Measurements from ENCODE around the gene TMEM18.
"Not testable (repeated sequence)": the region's sequence is repeated elsewhere in the genome, so short reads cannot be mapped to it uniquely, and the experiment has no call there.

The TMEM18 gene

DNA sequence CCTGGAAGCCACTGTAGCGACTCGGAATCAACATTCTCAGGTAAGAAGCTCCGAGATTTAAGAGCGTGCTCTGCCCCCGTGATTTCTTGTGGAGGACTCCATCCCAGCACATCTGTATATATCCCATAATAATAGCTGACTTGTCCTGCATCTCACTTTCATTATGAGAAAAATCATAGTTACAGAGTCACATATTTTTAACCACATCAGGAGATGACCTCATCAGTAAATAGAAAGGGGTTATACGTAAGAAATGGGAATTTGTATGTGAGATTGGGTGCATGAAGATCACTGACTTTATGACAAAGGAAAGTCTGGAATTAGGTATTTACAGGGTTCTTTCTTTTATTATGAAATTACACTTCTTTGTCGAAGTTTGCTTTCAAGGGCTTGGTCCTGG, 16.4 kb upstream of the TMEM18 start:
- DNase-seq (ENCODE audit: low read depth in 2 of 2), result no peak

DNA sequence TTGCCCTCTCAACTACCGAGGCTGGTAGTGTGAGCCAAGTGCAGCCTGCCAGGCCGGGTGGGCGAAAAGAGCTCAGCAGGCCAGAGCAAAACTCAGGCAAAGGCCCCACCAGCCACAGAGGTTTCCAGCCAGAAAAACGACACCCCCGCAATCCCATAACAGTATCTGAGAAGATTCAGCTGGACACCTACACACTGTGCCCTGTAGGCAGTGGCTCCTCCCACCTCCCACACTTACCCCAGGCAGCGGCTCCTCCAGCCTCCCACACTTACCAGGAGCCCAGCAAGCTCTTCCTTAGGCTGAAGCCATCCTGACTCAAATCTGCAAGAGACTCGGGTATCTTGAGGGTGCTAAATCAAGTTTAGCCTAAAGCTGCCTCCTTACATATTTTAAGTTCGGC, 15.6 kb upstream of the TMEM18 start:
- DNase-seq (ENCODE audit: low read depth in 2 of 2), result no peak

DNA sequence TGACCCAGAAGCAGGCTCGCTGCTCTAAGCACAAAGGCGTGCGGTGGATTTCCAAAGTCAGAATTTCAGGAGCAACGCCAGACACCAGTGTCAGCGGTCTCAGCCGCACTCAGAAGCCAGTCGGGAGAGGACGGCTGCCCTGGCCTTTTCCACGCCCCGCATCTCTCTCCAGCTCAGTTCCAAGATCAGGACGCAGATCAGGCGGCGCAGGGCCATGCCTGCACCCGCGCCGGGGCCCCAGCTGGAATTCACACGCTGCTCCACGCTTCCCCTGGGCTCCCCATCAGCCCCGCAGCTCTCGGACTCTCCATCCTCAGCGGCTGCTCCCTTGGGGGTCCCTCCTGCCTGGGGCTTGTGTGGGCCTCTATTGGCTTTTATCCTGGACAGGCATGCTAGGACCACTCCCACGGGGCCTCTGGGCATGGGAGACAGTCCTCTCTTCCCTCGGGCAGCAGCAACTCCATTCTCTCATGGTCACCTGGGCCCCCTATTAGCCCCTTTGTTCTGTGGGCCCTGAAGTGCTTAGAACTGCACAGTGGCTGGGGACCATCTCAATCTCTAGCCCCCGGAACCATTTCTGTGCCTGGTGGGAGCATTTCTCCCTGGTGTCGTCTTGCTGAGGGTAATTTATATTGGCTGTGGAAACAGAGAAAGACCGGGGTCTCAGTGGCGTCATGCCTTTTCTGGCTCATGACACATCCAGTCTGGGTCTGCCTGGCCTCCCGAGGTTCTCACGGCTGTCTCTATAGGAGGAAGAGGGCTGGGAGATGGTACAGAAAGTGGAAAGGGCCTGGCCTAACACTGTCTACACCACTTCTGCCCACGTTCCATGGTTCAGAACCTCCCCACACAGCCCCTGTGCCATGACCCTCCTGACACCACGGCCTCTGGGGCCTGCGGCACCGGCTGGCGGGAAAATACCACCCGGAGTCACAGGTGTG, 14.9 kb upstream of the TMEM18 start:
- no peak for DNase-seq (ENCODE audit: low read depth in 2 of 2)

DNA sequence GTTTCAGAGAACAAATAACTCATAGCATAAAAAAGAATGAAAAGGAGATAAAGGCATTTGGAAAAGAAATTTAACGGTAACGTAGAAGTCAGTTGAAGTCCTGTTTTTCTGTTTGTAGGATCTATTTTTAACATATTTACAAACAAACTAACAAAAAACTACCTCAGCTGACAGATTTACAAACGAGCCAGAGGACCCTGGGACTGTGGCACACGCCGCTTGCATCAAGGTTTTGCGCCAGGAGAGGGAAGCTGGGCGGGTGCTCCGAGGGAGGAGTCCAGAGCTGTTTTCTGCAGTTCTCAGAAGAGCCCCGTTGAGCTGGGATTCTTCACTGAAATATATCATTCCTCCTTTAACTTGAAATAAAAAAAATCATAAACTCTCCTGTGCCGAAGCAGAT, 13.6 kb upstream of the TMEM18 start:
- DNase-seq (ENCODE audit: low read depth in 2 of 2), result no peak

DNA sequence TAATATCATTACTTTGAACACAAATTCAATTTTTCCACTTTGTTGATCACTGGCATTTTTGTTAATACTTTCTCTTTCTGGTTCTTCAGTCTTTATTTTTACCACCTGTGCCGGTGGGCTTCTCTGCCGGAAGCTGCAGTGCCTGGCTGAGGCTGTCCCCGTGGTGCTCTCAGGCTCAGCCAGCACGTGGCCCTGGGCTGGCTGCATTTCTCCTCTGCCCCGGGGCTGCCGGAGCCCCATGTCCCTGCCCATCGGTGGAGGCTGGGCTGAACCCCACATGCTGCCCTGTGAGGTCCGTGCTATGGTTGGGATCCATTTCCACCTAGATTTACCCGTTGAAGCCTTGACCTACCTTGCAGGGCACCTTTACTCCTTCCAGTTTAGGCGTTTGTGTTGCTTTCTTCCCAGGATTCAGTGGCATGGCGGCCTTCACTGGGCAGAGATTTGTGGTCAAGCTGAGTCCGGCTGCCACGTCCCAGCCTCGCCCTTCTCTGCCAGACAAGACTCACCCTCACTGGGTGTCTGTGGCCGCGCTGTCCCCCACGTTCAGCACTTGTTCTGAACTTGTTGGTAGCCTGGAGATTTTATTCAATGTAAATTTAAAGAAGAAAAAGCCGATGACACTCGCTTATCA, 12.8 kb upstream of the TMEM18 start:
- DNase-seq (ENCODE audit: low read depth in 2 of 2), result no peak

DNA sequence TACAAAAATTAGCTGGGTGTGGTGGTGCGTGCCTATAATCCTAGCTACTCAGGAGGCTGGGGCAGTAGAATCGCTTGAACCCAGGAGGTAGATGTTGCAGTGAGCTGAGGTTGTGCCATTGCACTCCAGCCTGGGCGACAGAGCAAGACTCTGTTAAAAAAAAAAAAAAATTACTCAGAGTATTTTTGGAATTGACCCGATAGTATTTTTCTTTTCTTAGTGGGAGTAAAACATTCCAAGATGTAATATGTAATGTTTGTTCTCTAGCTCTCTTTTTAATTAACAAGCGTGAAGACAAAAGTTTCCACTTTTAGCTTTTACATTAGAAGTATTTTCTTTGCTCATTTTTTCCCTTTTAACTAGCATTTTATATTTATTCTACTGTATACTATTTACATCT, 12.0 kb upstream of the TMEM18 start:
- DNase-seq (ENCODE audit: low read depth in 2 of 2), result no peak

DNA sequence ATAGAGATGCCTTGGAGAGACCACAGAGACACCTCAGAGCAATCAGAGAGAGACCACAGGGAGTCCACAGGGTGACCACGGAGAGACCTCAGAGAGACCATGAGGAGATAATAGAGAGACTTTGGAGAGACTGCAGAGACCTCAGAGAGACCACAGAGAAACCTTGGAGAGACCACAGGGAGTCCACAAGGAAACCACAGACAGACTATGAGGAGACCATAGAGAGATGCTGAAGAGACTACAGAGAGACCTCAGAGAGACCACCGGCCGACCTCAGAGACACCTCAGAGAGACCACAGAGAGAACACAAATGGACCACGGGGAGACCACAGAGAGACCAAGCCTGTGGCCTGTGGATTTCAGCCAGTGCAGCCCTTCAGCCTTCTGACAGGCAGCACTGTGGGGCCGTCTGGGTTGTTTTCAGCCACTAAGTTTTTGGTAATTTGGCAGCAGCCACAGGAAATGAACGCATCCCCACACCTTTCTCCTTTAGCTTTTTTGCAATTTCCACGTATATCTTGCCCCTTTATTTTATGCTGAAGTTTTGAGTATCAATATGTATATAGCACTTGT, 11.4 kb upstream of the TMEM18 start:
- no peak for DNase-seq (ENCODE audit: low read depth in 2 of 2)

DNA sequence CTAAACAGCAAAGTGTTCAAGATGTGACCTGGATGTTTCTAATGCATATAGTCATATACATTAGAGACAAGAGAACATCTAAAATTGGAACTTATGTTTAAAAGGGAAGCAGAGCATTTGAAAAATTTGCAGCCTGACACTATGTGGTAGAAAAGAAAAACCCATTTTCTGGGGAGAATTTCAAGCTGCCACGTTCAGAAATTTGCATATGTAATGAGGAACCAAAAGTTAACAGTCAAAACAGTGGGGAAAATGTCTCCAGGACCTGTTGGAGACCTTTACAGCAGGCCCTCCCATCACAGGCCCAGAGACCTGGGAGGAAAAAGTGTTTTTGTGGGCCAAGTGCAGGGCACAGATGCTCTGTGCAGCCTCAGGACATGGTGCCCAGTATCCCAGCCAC, 8.2 kb upstream of the TMEM18 start:
- DNase-seq (ENCODE audit: low read depth in 2 of 2), result no peak

DNA sequence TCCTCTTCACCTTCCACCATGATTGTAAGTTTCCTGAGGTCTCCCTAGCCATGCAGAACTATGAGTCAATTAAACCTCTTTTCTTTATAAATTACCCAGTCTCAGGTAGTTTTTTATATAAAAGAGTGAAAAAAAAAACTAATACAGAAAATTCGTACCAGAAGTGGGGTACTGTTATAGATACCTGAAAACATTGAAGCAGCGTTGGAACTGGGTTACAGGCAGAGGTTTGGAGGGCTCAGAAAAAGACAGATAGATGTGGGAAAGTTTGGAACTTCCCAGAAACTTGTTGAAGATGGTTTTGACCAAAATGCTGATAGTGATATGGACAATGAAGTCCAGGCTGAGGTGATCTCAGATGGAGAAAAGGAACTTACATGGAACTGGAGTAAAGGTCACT, 7.7 kb upstream of the TMEM18 start:
- DNase-seq (ENCODE audit: low read depth in 2 of 2), result not testable (repeated sequence)

DNA sequence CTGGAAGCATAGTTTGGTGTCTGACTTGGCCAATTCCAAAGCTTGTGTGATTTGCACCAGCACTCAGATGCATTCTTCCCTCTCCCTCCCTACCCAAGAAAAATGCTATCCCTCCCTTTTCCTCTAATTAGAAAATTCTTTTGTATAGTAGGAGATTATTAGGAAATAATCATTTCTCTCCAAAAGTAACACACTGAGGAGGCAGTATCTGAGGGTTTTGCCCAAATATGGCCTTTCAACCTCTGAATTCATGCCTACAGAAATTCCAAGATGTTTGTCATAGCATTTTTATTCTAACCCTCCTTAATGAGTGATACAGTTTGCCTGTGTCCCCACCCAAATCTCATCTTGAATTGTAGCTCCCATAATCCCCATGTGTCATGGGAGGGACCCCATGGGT, 5.0 kb upstream of the TMEM18 start:
- DNase-seq (ENCODE audit: low read depth in 2 of 2), result no peak

DNA sequence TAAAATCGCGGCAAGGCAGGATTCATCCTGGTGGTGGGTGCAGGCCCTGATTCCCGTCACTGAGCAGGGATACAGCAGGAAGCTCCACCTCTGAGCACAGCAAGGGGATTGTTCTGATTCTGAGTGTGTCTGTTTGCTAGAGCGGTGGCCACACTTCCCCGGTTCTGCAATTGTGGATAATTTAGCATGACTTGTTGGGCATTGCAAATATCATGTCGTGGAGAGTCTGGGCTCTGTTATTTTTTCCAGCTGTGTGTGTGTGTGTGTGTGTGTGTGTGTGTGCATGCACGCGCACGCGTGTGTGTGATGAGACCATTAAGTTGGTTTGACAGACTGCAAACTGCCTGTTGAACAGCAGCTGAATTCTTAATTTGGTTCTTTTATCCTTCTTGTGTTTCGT, 4.1 kb upstream of the TMEM18 start:
- DNase-seq (ENCODE audit: low read depth in 2 of 2), result no peak

DNA sequence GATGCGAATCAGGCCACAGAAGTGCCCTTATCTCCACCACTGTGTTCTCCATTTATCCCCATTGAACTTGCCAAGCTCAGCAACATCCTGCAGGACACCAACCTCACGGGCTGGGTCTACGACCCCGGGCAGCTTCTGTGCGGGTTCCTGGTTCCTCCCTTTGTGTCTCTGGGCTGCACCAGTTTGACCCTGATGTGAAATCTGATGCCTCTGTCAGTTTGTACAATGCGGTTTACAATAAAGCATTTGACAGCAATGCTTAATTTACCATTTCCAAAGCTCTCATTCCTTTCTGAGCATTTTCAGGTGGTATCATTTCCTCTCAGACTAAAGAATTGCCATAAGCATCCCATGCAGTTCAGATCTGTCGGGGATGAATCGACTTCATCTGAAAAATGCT, 3.3 kb upstream of the TMEM18 start:
- DNase-seq (ENCODE audit: low read depth in 2 of 2), result no peak

DNA sequence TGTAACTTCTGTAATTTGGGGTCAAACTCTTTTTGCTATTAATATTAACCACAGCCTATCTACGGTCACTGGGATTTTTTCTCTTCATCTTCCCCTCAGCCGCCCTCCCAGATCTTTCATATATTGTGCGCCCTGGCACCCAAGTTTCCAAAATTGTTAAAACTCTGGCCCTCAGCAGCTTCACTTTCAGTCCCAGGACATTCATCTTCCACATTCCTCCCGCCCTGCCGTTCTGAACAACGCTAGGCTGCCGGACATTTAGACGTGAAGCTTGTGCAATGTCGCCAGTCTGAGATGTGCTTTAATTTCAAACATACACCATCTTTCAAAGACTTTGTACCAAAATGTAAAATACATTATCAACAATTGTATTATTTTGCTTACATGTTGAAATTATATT, 1.8 kb upstream of the TMEM18 start:
- no peak for DNase-seq (ENCODE audit: low read depth in 2 of 2)

DNA sequence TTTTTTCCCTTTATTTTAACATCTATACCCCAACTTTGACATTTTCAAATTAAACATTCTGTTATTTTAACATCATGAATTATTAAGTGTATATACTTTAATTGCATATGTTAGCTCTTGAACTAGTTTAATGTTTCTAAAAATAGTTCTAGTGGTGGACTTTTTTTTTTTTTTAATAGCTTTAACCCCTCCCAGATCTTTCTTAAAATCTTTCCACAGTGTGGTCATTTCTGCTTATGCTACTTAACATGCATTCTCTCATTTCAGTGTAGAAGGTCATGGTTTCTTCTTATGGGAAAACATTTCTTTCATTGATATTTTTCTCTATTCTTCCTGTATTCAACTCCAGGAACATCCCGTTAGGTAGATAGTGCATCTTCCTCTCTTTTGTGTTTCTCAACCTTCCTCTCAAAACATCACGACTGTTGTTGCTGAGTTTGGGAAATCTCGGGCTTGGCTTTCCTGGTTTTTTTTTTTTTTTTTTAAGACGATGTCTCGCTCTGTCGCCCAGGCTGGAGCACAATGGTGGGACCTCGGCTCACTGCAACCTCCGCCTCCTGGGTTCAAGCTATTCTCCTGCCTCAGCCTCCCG, 849 bp upstream of the TMEM18 start:
- no peak for DNase-seq (ENCODE audit: low read depth in 2 of 2)

DNA sequence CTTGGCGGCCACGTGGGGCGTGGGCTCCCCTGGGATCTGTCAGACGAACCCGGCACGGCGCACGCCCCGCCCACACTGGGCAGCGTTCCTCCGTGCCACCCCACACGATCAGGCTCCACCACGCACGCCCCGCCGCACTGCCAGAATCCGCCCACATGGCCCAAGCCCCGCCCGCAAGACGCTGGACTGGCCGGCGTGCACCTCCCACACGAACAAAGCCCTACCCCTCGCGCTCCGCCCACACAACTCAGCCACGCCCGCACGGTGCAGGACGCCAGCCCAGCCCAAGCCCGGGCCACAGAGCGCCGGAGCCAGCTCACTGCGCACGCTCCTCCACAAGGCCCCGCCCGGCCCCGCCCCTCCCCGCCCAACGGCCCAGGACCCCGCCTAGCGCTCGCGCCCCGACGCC, 555 bp downstream of the TMEM18 start:
- peak; percentile 95 to 96 for DNase-seq (ENCODE audit: low read depth in 2 of 2)

DNA sequence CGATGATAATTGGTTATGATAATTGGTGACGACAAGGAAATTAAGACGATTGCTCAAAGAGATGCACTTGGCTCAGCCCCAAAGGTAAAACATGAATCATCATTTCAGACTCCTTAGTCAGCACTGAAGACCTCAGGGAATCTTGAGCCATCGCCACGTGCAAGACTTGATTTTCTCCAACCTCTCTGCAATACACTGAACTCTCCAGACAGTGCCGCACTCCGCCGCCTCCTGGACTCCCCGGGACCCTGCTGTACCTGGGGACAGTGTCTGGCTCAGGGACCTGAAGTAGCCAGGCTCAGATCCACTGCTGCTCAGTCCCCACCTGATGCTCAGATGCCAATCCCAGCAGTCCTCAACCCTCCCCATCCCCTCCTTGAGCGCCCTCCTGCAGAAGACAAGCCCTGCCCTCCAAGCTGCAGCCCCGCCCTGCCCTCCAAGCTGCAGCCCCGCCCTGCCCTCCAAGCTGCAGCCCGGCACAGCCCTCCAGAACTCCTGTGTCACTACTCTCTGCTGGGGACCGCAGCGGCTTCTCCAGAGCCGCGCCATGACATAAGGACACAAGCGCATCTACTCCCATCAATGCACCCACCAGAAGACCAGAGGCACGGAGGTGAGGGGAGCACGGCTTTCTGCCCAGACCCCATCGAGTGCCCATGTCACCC, 1.1 kb downstream of the TMEM18 start:
- no peak for DNase-seq (ENCODE audit: low read depth in 2 of 2)

DNA sequence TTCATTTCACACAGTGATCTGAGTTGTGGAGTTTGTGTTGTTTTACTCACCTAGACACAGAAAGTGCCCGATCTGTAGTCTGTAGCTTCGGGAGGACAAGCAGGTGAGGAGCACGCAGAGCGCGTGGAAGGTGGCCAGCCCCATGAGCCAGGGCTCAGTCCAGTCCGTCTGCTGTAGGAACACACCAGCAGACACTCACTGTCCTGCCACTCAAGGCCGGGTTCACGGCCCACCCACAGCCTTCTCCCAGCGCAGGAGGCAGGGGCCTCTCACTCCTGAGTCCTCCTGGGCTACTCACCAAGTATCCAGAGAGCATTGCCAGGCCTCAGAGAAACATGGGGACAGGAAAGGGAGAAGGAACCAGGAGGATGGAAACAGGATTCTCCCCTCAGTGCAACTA, 1.7 kb downstream of the TMEM18 start:
- DNase-seq (ENCODE audit: low read depth in 2 of 2), result no peak

DNA sequence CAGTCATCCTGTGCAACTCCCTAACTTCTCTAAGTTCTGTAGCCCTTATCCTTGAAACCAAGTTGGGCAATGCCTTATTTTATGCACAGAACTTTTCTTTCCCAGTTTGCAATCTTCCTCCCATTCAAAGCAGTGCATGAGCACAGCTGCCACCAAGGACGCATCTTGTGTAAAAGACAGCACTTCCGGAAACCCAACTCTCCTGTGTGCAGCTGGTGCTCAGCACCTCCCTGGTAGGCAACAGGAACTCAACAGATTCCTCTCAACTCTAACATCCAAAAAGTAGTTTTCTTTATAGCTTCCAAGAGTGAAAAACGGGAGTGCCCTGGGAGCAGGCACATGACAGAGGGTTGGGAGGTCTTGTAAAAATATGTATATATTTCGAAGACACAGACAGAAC, 2.2 kb downstream of the TMEM18 start:
- no peak for DNase-seq (ENCODE audit: low read depth in 2 of 2)

DNA sequence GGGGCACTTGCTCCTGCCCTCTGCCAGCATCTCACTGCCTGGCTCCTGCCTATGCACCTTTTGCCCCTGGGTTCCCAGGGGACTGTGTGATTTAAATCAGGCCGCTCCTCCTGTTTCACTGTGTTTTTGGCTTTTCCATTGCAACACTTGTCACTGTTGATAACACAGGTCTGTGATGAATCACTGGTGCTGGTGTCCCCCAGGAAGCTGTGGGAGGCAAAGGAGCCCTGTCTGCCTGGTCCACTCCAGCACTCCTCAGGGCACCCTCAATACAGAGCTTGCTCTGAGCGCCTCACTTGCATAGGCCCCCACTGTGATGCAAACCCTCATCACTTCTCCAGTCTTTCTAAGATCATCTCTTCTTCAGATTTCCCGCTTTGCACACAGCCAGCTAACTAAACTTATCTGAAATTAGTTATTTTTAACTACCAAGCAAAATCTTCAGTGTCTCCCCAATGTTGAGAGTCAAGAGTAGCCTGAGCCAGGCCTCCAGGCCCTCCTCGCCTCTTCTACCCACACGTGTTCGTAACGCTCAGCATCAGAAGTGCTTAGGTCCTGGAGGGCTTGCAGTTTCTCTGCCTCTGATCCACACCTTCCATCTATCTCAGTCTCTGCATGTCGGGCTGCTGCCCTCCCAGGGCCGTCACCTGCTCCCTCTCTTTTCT, 2.8 kb downstream of the TMEM18 start:
- no peak for DNase-seq (ENCODE audit: low read depth in 2 of 2)

DNA sequence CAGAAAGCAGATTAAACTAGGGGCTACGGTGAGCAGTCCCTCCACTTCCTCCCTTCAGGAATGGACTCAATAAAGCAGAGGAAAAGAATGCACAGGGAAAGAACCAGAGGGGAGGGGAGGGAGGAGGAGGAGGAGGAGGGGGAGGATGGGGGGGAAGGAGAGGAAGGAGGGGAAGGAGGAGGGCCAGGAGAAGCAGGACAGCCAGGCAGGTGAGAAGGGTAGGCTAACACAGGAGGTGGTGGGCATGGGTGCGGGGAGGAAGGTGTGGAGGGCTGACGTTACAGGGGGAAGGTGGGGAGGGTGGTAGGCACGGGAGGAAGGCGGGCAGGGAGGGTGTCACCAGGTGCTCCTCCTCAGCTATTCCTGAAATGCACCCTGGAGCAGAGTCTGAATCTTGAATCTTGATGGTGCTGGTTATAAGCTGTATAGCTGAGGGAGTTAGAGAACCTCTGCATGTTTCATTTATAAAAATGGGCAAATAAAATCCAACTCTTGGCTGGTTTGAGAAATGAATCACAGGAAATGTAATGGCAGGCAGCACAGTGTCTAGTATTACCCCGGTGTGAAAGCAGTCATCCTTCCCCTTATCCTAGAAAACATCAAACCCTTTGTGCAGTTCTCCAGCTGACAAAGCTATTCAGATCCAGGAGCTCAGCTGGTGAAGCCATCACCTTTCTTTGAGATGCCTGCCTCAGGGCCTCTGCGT, 3.4 kb downstream of the TMEM18 start:
- no peak for DNase-seq (ENCODE audit: low read depth in 2 of 2)

DNA sequence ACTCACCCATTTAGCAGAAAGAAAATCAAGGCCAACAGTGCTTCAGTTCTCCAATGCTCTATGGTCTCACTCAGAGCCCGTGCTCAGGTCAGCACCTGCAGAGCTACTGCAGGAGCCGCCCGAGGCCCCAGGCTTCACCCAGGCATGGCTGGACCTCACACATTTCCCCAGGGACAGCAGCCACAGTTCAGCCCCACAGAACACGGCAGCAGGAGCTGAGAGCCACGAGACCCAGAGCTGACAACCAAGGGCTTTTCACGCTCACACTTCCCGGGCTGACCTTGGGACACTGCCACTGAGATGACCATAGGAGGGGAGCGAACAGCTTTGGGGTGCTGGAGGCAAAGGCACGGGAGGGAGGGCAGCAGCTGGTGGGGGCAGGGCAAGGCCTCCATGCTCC, 4.2 kb downstream of the TMEM18 start:
- no peak for DNase-seq (ENCODE audit: low read depth in 2 of 2)
